ENCODE measurements around the gene TSSK3. TPM values are rescaled to one million over a fixed set of nuclear protein-coding genes. Genes with fewer than 3 reads are reported as not detected.

The TSSK3 gene
- total RNA-seq, 2 experiments from 2014 or later: 0.98 TPM; not detected in 1

- Histone ChIP-seq H3K4me3 (ENCODE audit: low read length) (no peak overlapping the region), H3K4me1 (ENCODE audit: insufficient read depth, low read length) (peaks cover 42% of the 10 kb centered on the region), H3K27ac (ENCODE audit: low read depth in 1 of 2, low read length in 2 of 2) (peak overlapping the region in 1 of 2 donors; percentile 1), H3K36me3 (ENCODE audit: insufficient read depth, low read length) (peaks cover 53% of the 10 kb centered on the region), H3K9me3 (ENCODE audit: control insufficient read depth in 1 of 2, insufficient read depth in 1 of 2, low read length in 2 of 2) (no peaks in the 10 kb centered on the region), H3K27me3 (ENCODE audit: control insufficient read depth in 1 of 2, insufficient read depth in 2 of 2, low read length in 2 of 2) (no peaks in the 10 kb centered on the region)
- CTCF ChIA-PET: interaction anchor here (1.6 to 2.0 kb wide), 3 partner anchors 39 to 93 kb away, joined by 5 to 6 read pairs (median 5); no protein-coding TSS in a partner anchor
- Mint-ChIP-seq H3K36me3 (ENCODE audit: low read depth) (peaks cover 63% of the 10 kb centered on the region), H3K9me3 (no peaks in the 10 kb centered on the region), H3K4me3 (peak overlapping the region; percentile 94), H3K27ac (peak overlapping the region; percentile 70), H3K4me1 (ENCODE audit: low read depth) (peaks cover 47% of the 10 kb centered on the region), H3K27me3 (no peaks in the 10 kb centered on the region)
- ATAC-seq (ENCODE audit: poor library complexity) (no peak), DNase-seq (no peak)
- POLR2A ChIA-PET: interaction anchor here (1.4 to 2.4 kb wide), 5 partner anchors 11 to 93 kb away, joined by 4 to 17 read pairs (median 5); partner anchors contain the start of gene BSDC1
- TF ChIP-seq CTCF (IDR thresholded peaks at IDR 0.05): no peak
- intact Hi-C loops (cut with DNase I, micrococcal nuclease): loop anchor here in 1 of 2 experiments (5.0 kb wide), 1 partner anchor 71 kb away; no protein-coding TSS in a partner anchor
Measured at GRCh38 chr1:32333251-32333963, 28.9 kb upstream of the TSSK3 start.

GRCh38 chr1:32334274-32334861 lies 28.0 kb upstream of the TSSK3 start:
- peak overlapping the region; percentile 59 for H3K4me3 ChIP-seq (ENCODE audit: low read length)

More at GRCh38 chr1:32334274-32334861, 28.0 kb upstream of the TSSK3 start:
- intact Hi-C loops (cut with DNase I, micrococcal nuclease): loop anchor here in 1 of 2 experiments (2.0 to 5.0 kb wide), 4 partner anchors 38 to 78 kb away; no protein-coding TSS in a partner anchor
- Histone ChIP-seq H3K27ac (ENCODE audit: low read depth in 1 of 2, low read length in 2 of 2) (peak overlapping the region; percentile 22 to 52), H3K27me3 (ENCODE audit: control insufficient read depth in 1 of 2, insufficient read depth in 2 of 2, low read length in 2 of 2) (no peaks in the 10 kb centered on the region), H3K9me3 (ENCODE audit: control insufficient read depth in 1 of 2, insufficient read depth in 1 of 2, low read length in 2 of 2) (no peaks in the 10 kb centered on the region), H3K4me1 (ENCODE audit: insufficient read depth, low read length) (peaks cover 49% of the 10 kb centered on the region), H3K36me3 (ENCODE audit: insufficient read depth, low read length) (peaks cover 44% of the 10 kb centered on the region)
- peak in 1 of 14 experiments; percentile 12 for DNase-seq
- Mint-ChIP-seq H3K4me1 (ENCODE audit: low read depth) (peaks cover 53% of the 10 kb centered on the region), H3K36me3 (ENCODE audit: low read depth) (peaks cover 54% of the 10 kb centered on the region), H3K27me3 (no peaks in the 10 kb centered on the region), H3K4me3 (peak overlapping the region; percentile 94), H3K9me3 (no peaks in the 10 kb centered on the region), H3K27ac (peak overlapping the region; percentile 87)
- no peak for ATAC-seq (ENCODE audit: poor library complexity)
- ChIA-PET CTCF (interaction anchor here (2.0 to 2.7 kb wide), 2 partner anchors 38 to 119 kb away, joined by 5 to 12 read pairs; no protein-coding TSS in a partner anchor), POLR2A (interaction anchor here (0.7 to 3.8 kb wide), 6 partner anchors 12 to 225 kb away, joined by 3 to 72 read pairs (median 5); partner anchors contain the start of genes BSDC1 and HDAC1)
- no peak for TF ChIP-seq CTCF (IDR thresholded peaks at IDR 0.05)
